H9 (cell line): ENCODE results near the gene NEDD4L. TPM values are rescaled to one million over a fixed set of nuclear protein-coding genes. Genes with fewer than 3 reads are reported as not detected.
A peak's percentile ranks its signal among the peaks of the same experiment; 100 is the strongest.

Source experiments
- DNase-seq: peaks from one replicate; pipeline ENCODE4 v3.0.0-alpha.2; 2017
- H2AFZ ChIP-seq: one replicate; pipeline ENCODE4 v1.6.1; 2013; ENCODE audit warnings: mild to moderate bottlenecking, low read length, control low read depth, moderate library complexity
- H2AK5ac ChIP-seq: 2 replicates; pipeline ENCODE4 v1.6.1; 2013; ENCODE audit warnings: low read length, control low read depth, mixed read lengths; ENCODE audit not compliant: insufficient read length
- H2BK120ac ChIP-seq: one replicate; pipeline ENCODE4 v1.6.1; 2013; ENCODE audit warnings: low read depth, mild to moderate bottlenecking, low read length, control low read depth, inconsistent platforms; ENCODE audit not compliant: poor library complexity, severe bottlenecking
- H2BK12ac ChIP-seq: 2 replicates; pipeline ENCODE4 v1.6.1; 2013; ENCODE audit warnings: low read length, control low read depth, mixed read lengths, low read depth; ENCODE audit not compliant: insufficient read length
- H2BK15ac ChIP-seq: 2 replicates; pipeline ENCODE4 v1.6.1; 2013; ENCODE audit warnings: low read depth, low read length, control low read depth
- H2BK20ac ChIP-seq: one replicate; pipeline ENCODE4 v1.6.1; 2013; ENCODE audit warnings: low read depth, mild to moderate bottlenecking, low read length, control low read depth, inconsistent platforms; ENCODE audit not compliant: poor library complexity, severe bottlenecking
- H2BK5ac ChIP-seq: 2 replicates; pipeline ENCODE4 v1.6.1; 2013; ENCODE audit warnings: low read length, control low read depth, mixed read lengths; ENCODE audit not compliant: insufficient read length
- H3K14ac ChIP-seq: 2 replicates; pipeline ENCODE4 v1.6.1; 2013; ENCODE audit warnings: low read length, control low read depth; ENCODE audit not compliant: insufficient read depth
- H3K18ac ChIP-seq: 2 replicates; pipeline ENCODE4 v1.6.1; 2013; ENCODE audit warnings: low read depth, mild to moderate bottlenecking, mixed read lengths, low read length, control low read depth; ENCODE audit not compliant: insufficient read length
- H3K23ac ChIP-seq: 2 replicates; pipeline ENCODE4 v1.6.1; 2013; ENCODE audit warnings: low read length, control low read depth, mixed read lengths, low read depth; ENCODE audit not compliant: insufficient read length
- H3K23me2 ChIP-seq: 2 replicates; pipeline ENCODE4 v1.6.1; 2013; ENCODE audit warnings: low read depth, mild to moderate bottlenecking, mixed read lengths, low read length, control low read depth; ENCODE audit not compliant: insufficient read length, poor library complexity, severe bottlenecking
- H3K27ac ChIP-seq: 2 replicates; pipeline ENCODE4 v1.5.1; 2013; ENCODE audit warnings: low read length, control low read depth, mixed read lengths, low read depth; ENCODE audit not compliant: insufficient read length
- H3K27me3 ChIP-seq: 2 replicates; pipeline ENCODE4 v1.6.1; 2013; ENCODE audit warnings: low read length, control low read depth, inconsistent platforms; ENCODE audit not compliant: insufficient read depth
- H3K4ac ChIP-seq: 2 replicates; pipeline ENCODE4 v1.6.1; 2013; ENCODE audit warnings: low read depth, mild to moderate bottlenecking, control low read depth, inconsistent platforms, low read length, moderate library complexity
- H3K4me1 ChIP-seq: 2 replicates; pipeline ENCODE4 v1.6.1; 2013; ENCODE audit warnings: low read length, control low read depth, inconsistent platforms; ENCODE audit not compliant: insufficient read depth
- H3K4me2 ChIP-seq: 2 replicates; pipeline ENCODE4 v1.6.1; 2013; ENCODE audit warnings: low read length, control low read depth, mixed read lengths; ENCODE audit not compliant: insufficient read length, insufficient read depth
- H3K56ac ChIP-seq: 2 replicates; pipeline ENCODE4 v1.6.1; 2013; ENCODE audit warnings: low read depth, mild to moderate bottlenecking, mixed read lengths, low read length, control low read depth; ENCODE audit not compliant: insufficient read length
- H3K79me1 ChIP-seq: 2 replicates; pipeline ENCODE4 v1.6.1; 2013; ENCODE audit warnings: low read depth, mild to moderate bottlenecking, moderate library complexity, low read length, control low read depth, inconsistent platforms; ENCODE audit not compliant: insufficient read depth, poor library complexity, severe bottlenecking
- H3K79me2 ChIP-seq: 2 replicates; pipeline ENCODE4 v1.6.1; 2013; ENCODE audit warnings: low read length, control low read depth, inconsistent platforms; ENCODE audit not compliant: insufficient read depth
- H3K9ac ChIP-seq: 2 replicates; pipeline ENCODE4 v1.6.1; 2013; ENCODE audit warnings: low read length, control low read depth, mixed read lengths; ENCODE audit not compliant: insufficient read length; ENCODE audit errors: extremely low read depth
- H3K9me3 ChIP-seq: one replicate; pipeline ENCODE4 v1.6.1; 2013; ENCODE audit warnings: low read depth, low read length, inconsistent platforms; ENCODE audit not compliant: control insufficient read depth
- H3T11ph ChIP-seq: one replicate; pipeline ENCODE4 v1.6.1; 2013; ENCODE audit warnings: mild to moderate bottlenecking, low read length, control low read depth, inconsistent platforms
- H4K20me1 ChIP-seq: one replicate; pipeline ENCODE4 v1.6.1; 2013; ENCODE audit not compliant: control insufficient read depth, insufficient read length, insufficient read depth
- H4K5ac ChIP-seq: 2 replicates; pipeline ENCODE4 v1.6.1; 2013; ENCODE audit warnings: low read depth, mild to moderate bottlenecking, mixed read lengths, low read length, control low read depth; ENCODE audit not compliant: insufficient read length
- H4K8ac ChIP-seq: replicated peaks from 2 replicates; pipeline ENCODE4 v1.6.1; 2013; ENCODE audit warnings: low read length, control low read depth, mixed read lengths, low read depth; ENCODE audit not compliant: insufficient read length
- H4K91ac ChIP-seq: 2 replicates; pipeline ENCODE4 v1.6.1; 2013; ENCODE audit warnings: low read depth, mild to moderate bottlenecking, moderate library complexity, mixed read lengths, low read length, control low read depth; ENCODE audit not compliant: insufficient read length
- H3K27ac Mint-ChIP-seq, 3 experiments: 2 replicates in 2 of 3; 3 replicates in 1 of 3; pipeline ENCODE4 v1.8.0; 2020 to 2021; ENCODE audit warnings: mixed read lengths in 3 of 3, mild to moderate bottlenecking in 1 of 3, moderate library complexity in 1 of 3
- H3K27me3 Mint-ChIP-seq: 2 replicates; pipeline ENCODE4 v1.8.0; 2021; ENCODE audit warnings: low read depth, mild to moderate bottlenecking, moderate library complexity, mixed read lengths
- H3K36me3 Mint-ChIP-seq, 3 experiments: 2 replicates in 2 of 3; 3 replicates in 1 of 3; pipeline ENCODE4 v1.8.0; 2020 to 2021; ENCODE audit warnings: low read depth in 3 of 3, mixed read lengths in 3 of 3; ENCODE audit not compliant: insufficient read depth in 1 of 3
- H3K4me1 Mint-ChIP-seq, 2 experiments: 2 replicates each; pipeline ENCODE4 v1.8.0; 2020; ENCODE audit warnings: mixed read lengths in 2 of 2
- H3K4me3 Mint-ChIP-seq, 2 experiments: 2 replicates in 1 of 2; 3 replicates in 1 of 2; pipeline ENCODE4 v1.8.0; 2020 to 2021; ENCODE audit warnings: mild to moderate bottlenecking in 2 of 2, mixed read lengths in 2 of 2, moderate library complexity in 1 of 2
- H3K9me3 Mint-ChIP-seq, 2 experiments: 2 replicates in 1 of 2; 3 replicates in 1 of 2; pipeline ENCODE4 v1.8.0; 2020; ENCODE audit warnings: mild to moderate bottlenecking in 2 of 2, mixed read lengths in 2 of 2, moderate library complexity in 1 of 2
- CTCF ChIP-seq: fragments of 200-600 bp; sonication (generic); conservative IDR thresholded peaks from 3 replicates; pipeline ENCODE4 v1.8.0; 2021; ENCODE audit warnings: antibody characterized with exemption, mild to moderate bottlenecking
- WGBS: extraction: QIAGEN DNeasy Blood & Tissue Kit; methylation state at CpG from one replicate; pipeline ENCODE4 v1.1.7; 2013; ENCODE audit warnings: missing lambda C conversion rate, low lambda C conversion rate, mixed read lengths; ENCODE audit not compliant: insufficient read length; ENCODE audit errors: extremely low coverage; 5-methylcytosine and 5-hydroxymethylcytosine counted together
- total RNA-seq: library from RNA; stranded (reverse); gene quantifications from 2 replicates; pipeline ENCODE4 v1.2.1, GENCODE V29; 2021

The NEDD4L gene
- total RNA-seq, 1 experiment from 2014 or later, result 76.3 TPM

GRCh38 chr18:58272209-58272608 is 228.2 kb downstream of the NEDD4L start:
- H3K4me1 Mint-ChIP-seq, result peaks cover 29 to 35% of the 10 kb centered on the region in 2 experiments
- no peak overlapping the region for H2BK120ac ChIP-seq
- H3T11ph ChIP-seq, result no peak overlapping the region
- H3K4ac ChIP-seq, result no peak overlapping the region
- no peak overlapping the region for H4K5ac ChIP-seq
- no peak overlapping the region for H3K14ac ChIP-seq
- no peaks in the 10 kb centered on the region for H3K9me3 Mint-ChIP-seq
- H2AK5ac ChIP-seq, result no peak overlapping the region
- no peak overlapping the region for H2BK12ac ChIP-seq
- H4K91ac ChIP-seq, result no peak overlapping the region
- no peak overlapping the region for H3K56ac ChIP-seq
- peaks cover 10% of the 10 kb centered on the region for H3K4me1 ChIP-seq
- no peaks in the 10 kb centered on the region for H3K23me2 ChIP-seq
- H4K8ac ChIP-seq, result no peak overlapping the region
- no peak overlapping the region for H2BK15ac ChIP-seq
- H3K27ac ChIP-seq, result no peak overlapping the region
- H3K27ac Mint-ChIP-seq, result peak overlapping the region in 1 of 3 experiments; percentile 60; a peak in 1 of 7 replicates
- no CpG with 5 or more reads among the region's 6 CpGs for WGBS
- 0 out of 7 replicates have a peak, but pooled peaks cover 0 to 2% (median 0%) of the 10 kb centered on the region in 3 experiments for H3K36me3 Mint-ChIP-seq
- no peak overlapping the region for H2AFZ ChIP-seq
- H3K9ac ChIP-seq, result no peak overlapping the region
- H3K4me2 ChIP-seq, result no peak overlapping the region
- H3K27me3 ChIP-seq, result no peaks in the 10 kb centered on the region
- no peaks in the 10 kb centered on the region for H3K9me3 ChIP-seq
- no peak overlapping the region for H2BK5ac ChIP-seq
- no peaks in the 10 kb centered on the region for H3K27me3 Mint-ChIP-seq
- H3K4me3 Mint-ChIP-seq, result no peak overlapping the region
- H3K79me1 ChIP-seq, result peaks cover 4% of the 10 kb centered on the region
- no peak overlapping the region for H3K18ac ChIP-seq
- no peak for DNase-seq
- no peak overlapping the region for H2BK20ac ChIP-seq
- H4K20me1 ChIP-seq, result no peaks in the 10 kb centered on the region
- no peak for TF ChIP-seq CTCF
- H3K23ac ChIP-seq, result no peak overlapping the region
- peaks cover 3% of the 10 kb centered on the region; the same call in 1 of the 2 replicates for H3K79me2 ChIP-seq
